Uterus (tissue), 4 donors: ENCODE measurements around the gene ARID1B. TPM values are rescaled to one million over a fixed set of nuclear protein-coding genes. Genes with fewer than 3 reads are reported as not detected.

Source experiments
- DNase-seq, 2 donors: peaks; one replicate each; pipeline ENCODE4 v3.0.0-alpha.2; 2019 to 2020
- H3K27ac ChIP-seq, 2 donors: fragments of 200-600 bp; sonication (generic); 1 replicate in 1 of 2; 2 replicates in 1 of 2; pipeline ENCODE4 v1.5.1; 2016 to 2018
- H3K27me3 ChIP-seq, 2 donors: fragments of 200-600 bp; sonication (generic); one replicate each; pipeline ENCODE4 v1.5.1; 2018 to 2019; ENCODE audit warnings: control low read depth in 1 of 2
- H3K36me3 ChIP-seq, 2 donors: fragments of 200-600 bp; sonication (generic); one replicate each; pipeline ENCODE4 v1.5.1; 2019; ENCODE audit warnings: control low read depth in 1 of 2
- H3K4me1 ChIP-seq, 2 donors: fragments of 200-600 bp; sonication (generic); one replicate each; pipeline ENCODE4 v1.5.1; 2018 to 2019; ENCODE audit warnings: control low read depth in 1 of 2
- H3K4me3 ChIP-seq, 2 donors: fragments of 200-600 bp; sonication (generic); 1 replicate in 1 of 2; 2 replicates in 1 of 2; pipeline ENCODE4 v1.5.1; 2018 to 2019; ENCODE audit warnings: mild to moderate bottlenecking in 1 of 2
- H3K9me3 ChIP-seq, 2 donors: fragments of 200-600 bp; sonication (generic); one replicate each; pipeline ENCODE4 v1.5.1; 2019; ENCODE audit warnings: control low read depth in 1 of 2
- POLR2A ChIP-seq, 2 donors: fragments of 450-650 bp; IDR thresholded peaks; one replicate each; pipeline ENCODE4 v1.6.1; 2016; ENCODE audit warnings: antibody characterized with exemption in 2 of 2, mild to moderate bottlenecking in 1 of 2, moderate library complexity in 1 of 2
- intact Hi-C: fragments of 100-400 bp; cut with DNase I; formaldehyde crosslinking; loops from one replicate; pipeline ENCODE4 v1.15.1; 2023; ENCODE audit warnings: low total_unique reads
- total RNA-seq, 4 donors: library from RNA; depleted of rRNA in 3 of 4; stranded (reverse); fragments of >200 nt in 3 of 4; gene quantifications; one replicate each; pipeline versions ENCODE4 v1.1.0 to v1.2.4, GENCODE V29; 2014 to 2023
- TF ChIP-seq, protein P1 (sequence below), 4 experiments: fragments of 200-600 bp in 2 of 4; fragments of 450-650 bp in 2 of 4; sonication (generic) in 2 of 4; IDR thresholded peaks; one replicate each; pipeline ENCODE4 v1.5.1; 2016 to 2019; ENCODE audit warnings: antibody characterized with exemption in 4 of 4, mild to moderate bottlenecking in 2 of 4, moderate library complexity in 1 of 4
- donor health status: DM: yes; HTN: yes; CAD: no.

Gene ARID1B
- total RNA-seq, 4 donors from 2014 or later: 63.8 to 198 (median 125) TPM

DNA sequence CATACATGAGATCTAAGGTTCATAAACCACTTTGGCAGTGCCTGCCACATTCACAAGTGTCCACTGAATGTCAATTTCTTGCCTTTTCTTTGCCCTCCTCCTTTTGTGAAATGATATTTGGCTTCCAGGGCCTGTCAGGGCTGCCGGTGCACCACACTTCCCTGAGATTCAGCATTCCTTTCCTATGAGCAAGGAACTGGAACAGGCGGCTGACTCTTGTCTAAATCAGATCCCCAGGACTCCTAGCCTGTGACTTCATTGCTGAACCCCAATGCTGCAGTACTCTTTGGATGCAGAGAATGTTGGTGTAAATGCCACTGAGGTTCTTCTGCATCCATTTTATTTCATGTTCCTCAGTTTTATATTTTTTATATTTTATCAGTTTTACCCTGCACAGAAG is 172.2 kb downstream of the ARID1B start:
- Histone ChIP-seq H3K9me3 (no peaks in the 10 kb centered on the region), H3K36me3 (no peaks in the 10 kb centered on the region), H3K4me1 (peaks cover 0 to 17% of the 10 kb centered on the region in 2 donors), H3K27me3 (no peaks in the 10 kb centered on the region), H3K27ac (no peak overlapping the region), H3K4me3 (no peak overlapping the region)
- no peak for DNase-seq
- no peak for TF ChIP-seq POLR2A (IDR thresholded peaks at IDR 0.05)
- TF ChIP-seq, protein P1, sequence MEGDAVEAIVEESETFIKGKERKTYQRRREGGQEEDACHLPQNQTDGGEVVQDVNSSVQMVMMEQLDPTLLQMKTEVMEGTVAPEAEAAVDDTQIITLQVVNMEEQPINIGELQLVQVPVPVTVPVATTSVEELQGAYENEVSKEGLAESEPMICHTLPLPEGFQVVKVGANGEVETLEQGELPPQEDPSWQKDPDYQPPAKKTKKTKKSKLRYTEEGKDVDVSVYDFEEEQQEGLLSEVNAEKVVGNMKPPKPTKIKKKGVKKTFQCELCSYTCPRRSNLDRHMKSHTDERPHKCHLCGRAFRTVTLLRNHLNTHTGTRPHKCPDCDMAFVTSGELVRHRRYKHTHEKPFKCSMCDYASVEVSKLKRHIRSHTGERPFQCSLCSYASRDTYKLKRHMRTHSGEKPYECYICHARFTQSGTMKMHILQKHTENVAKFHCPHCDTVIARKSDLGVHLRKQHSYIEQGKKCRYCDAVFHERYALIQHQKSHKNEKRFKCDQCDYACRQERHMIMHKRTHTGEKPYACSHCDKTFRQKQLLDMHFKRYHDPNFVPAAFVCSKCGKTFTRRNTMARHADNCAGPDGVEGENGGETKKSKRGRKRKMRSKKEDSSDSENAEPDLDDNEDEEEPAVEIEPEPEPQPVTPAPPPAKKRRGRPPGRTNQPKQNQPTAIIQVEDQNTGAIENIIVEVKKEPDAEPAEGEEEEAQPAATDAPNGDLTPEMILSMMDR (IDR thresholded peaks at IDR 0.05): no peak
- intact Hi-C loops: no loop called here

DNA sequence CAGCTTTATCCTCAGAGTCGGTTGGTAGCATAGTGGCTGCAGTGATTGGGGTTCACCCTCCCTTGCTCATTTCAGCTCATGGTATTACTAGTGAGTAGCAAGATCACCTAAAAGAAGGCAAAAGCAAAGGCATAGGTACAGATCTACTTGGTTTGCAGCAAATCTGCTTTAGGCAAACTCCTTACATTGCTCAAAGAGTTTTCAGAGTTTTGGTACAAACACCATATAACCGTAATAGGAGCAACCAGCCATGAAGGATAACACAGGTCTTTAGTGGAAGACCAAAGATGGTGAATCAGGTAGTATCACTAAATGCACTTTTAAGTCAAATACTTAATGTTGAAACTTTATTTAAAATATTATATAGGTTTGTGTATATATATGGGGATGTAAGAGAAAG is 172.9 kb downstream of the ARID1B start:
- no peak overlapping the region for H3K27ac ChIP-seq
- intact Hi-C loops: no loop called here
- no peak for DNase-seq
- H3K4me1 ChIP-seq: peaks cover 0 to 17% of the 10 kb centered on the region in 2 donors
- H3K27me3 ChIP-seq: no peaks in the 10 kb centered on the region
- no peaks in the 10 kb centered on the region for H3K36me3 ChIP-seq
- H3K9me3 ChIP-seq: no peaks in the 10 kb centered on the region
- no peak overlapping the region for H3K4me3 ChIP-seq
- TF ChIP-seq POLR2A (IDR thresholded peaks at IDR 0.05): no peak
- TF ChIP-seq, protein P1 (IDR thresholded peaks at IDR 0.05): no peak

DNA sequence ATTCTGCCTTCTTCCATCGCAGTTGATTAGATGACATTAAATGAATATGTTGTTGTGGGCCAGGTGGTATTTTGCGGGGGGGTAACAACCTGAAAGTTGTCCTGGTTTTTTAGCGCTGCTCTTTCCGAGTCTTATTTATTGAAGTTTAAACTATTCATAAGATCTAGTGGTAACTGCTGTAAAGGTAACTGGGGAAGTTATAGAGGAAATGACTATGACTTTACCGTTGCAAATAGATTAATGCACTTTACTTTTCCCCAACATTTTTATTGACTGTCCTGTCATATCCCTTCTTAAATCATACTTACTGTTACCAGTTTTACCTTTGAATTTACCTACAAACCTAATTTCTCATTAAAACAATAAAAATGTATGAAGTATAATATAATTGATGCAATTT is 173.4 kb downstream of the ARID1B start:
- intact Hi-C loops: no loop called here
- TF ChIP-seq POLR2A (IDR thresholded peaks at IDR 0.05): no peak
- TF ChIP-seq, protein P1 (IDR thresholded peaks at IDR 0.05): no peak
- H3K36me3 ChIP-seq: no peaks in the 10 kb centered on the region

DNA sequence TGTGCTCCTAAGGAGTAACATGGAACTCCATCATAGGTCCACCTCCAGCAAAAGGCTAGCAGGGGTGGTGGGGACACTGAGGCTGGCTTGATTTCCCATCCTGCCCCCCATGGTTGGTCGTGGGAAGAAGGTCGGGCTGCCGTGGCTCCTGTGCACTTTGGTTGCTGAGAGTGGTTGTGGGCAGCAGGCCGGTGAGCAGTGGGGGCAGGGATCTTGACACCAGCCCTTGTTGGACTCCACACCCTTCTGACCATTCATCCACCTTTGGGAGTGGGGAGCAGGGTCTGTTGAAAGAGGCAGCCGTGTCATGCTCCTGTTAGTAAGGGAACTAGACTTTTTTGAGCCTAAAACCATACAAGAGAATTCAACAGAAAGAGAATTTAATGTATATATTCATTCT is 175.2 kb downstream of the ARID1B start:
- intact Hi-C loops: no loop called here
- no peaks in the 10 kb centered on the region for H3K36me3 ChIP-seq
- no peak overlapping the region for H3K4me3 ChIP-seq
- peak overlapping the region in 1 of 2 donors; percentile 55 for H3K27ac ChIP-seq
- no peak for DNase-seq
- no peaks in the 10 kb centered on the region for H3K27me3 ChIP-seq
- peaks cover 8 to 12% of the 10 kb centered on the region in 2 donors for H3K4me1 ChIP-seq
- TF ChIP-seq, protein P1 (IDR thresholded peaks at IDR 0.05): no peak
- no peak for TF ChIP-seq POLR2A (IDR thresholded peaks at IDR 0.05)
- no peaks in the 10 kb centered on the region for H3K9me3 ChIP-seq

More for the DNA sequence above, 173.4 kb downstream of the ARID1B start:
- no peak overlapping the region for H3K27ac ChIP-seq
- H3K27me3 ChIP-seq: no peaks in the 10 kb centered on the region
- H3K4me1 ChIP-seq: peaks cover under 1 to 17% of the 10 kb centered on the region in 2 donors
- H3K4me3 ChIP-seq: no peak overlapping the region
- H3K9me3 ChIP-seq: no peaks in the 10 kb centered on the region
- DNase-seq: no peak

DNA sequence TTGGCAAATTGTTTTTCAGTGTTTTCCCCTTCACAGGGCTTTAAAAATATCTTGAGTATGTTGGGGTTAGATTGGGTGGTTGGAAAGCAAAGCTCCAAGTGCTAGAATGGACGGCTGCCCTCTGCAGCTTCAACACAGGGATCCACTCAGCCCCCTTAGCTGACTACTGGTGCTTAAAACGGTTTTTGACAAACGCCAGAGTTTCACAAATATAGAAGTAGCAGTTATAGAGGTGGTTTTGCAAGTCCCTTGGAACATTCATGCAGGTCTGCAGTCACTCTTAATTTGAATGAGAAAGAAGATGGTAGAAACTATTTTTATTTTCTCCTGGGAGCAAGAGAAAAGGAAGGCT is 175.9 kb downstream of the ARID1B start:
- peak overlapping the region; percentile 55 to 69 for H3K27ac ChIP-seq
- no peaks in the 10 kb centered on the region for H3K27me3 ChIP-seq
- no peak overlapping the region for H3K4me3 ChIP-seq
- no peak for DNase-seq
- H3K36me3 ChIP-seq: no peaks in the 10 kb centered on the region
- H3K9me3 ChIP-seq: no peaks in the 10 kb centered on the region
- intact Hi-C loops: no loop called here
- peaks cover 8 to 12% of the 10 kb centered on the region in 2 donors for H3K4me1 ChIP-seq
- no peak for TF ChIP-seq POLR2A (IDR thresholded peaks at IDR 0.05)
- TF ChIP-seq, protein P1 (IDR thresholded peaks at IDR 0.05): no peak
